Fibroblast of lung (primary cell): ENCODE measurements around the gene ACVR1B.

Experiments used
- CTCF ChIP-seq, 2 donors: IDR thresholded peaks in 1 of 2; conservative IDR thresholded peaks in 1 of 2; 1 replicate in 1 of 2; 2 replicates in 1 of 2; pipeline ENCODE4 v1.5.1; 2011 to 2012; ENCODE audit warnings: low read length in 2 of 2, control low read depth in 1 of 2, inconsistent platforms in 1 of 2, low read depth in 1 of 2, mild to moderate bottlenecking in 1 of 2
- EZH2 ChIP-seq: IDR thresholded peaks from 2 replicates; pipeline ENCODE4 v1.5.1; 2012; ENCODE audit warnings: low read length, control low read depth, mild to moderate bottlenecking; ENCODE audit errors: missing control alignments

GRCh38 chr12:51934080-51934479, 17.4 kb upstream of the ACVR1B start:
- TF ChIP-seq CTCF (conservative IDR thresholded peaks at IDR 0.05 in 1 of 2, IDR thresholded peaks at IDR 0.05 in 1 of 2; ENCODE audit: low read depth in 1 of 2, low read length in 2 of 2) (no peak), EZH2 (no peak)
